SU-DHL-6 (cell line): ENCODE results near the gene PLPP7.
A peak's percentile ranks its signal among the peaks of the same experiment; 100 is the strongest.

Experiments used
- EZH2phosphoT487 ChIP-seq: fragments of 200-600 bp; sonication (generic), shearing (Covaris generic); conservative IDR thresholded peaks from 2 replicates; pipeline ENCODE4 v1.6.1; 2018; ENCODE audit warnings: mild to moderate bottlenecking, antibody characterized with exemption, low read length, moderate library complexity, mixed read lengths
- TF ChIP-seq, protein P1 (sequence below): fragments of 200-600 bp; sonication (generic); IDR thresholded peaks from one replicate; pipeline ENCODE4 v1.5.1; 2017; ENCODE audit warnings: antibody characterized with exemption, mild to moderate bottlenecking, low read length, moderate library complexity; ENCODE audit not compliant: insufficient read depth, poor library complexity, severe bottlenecking

GRCh38 chr9:131349881-131350563 is 60.5 kb downstream of the PLPP7 start:
- no peak for TF ChIP-seq EZH2phosphoT487
- TF ChIP-seq, protein P1, sequence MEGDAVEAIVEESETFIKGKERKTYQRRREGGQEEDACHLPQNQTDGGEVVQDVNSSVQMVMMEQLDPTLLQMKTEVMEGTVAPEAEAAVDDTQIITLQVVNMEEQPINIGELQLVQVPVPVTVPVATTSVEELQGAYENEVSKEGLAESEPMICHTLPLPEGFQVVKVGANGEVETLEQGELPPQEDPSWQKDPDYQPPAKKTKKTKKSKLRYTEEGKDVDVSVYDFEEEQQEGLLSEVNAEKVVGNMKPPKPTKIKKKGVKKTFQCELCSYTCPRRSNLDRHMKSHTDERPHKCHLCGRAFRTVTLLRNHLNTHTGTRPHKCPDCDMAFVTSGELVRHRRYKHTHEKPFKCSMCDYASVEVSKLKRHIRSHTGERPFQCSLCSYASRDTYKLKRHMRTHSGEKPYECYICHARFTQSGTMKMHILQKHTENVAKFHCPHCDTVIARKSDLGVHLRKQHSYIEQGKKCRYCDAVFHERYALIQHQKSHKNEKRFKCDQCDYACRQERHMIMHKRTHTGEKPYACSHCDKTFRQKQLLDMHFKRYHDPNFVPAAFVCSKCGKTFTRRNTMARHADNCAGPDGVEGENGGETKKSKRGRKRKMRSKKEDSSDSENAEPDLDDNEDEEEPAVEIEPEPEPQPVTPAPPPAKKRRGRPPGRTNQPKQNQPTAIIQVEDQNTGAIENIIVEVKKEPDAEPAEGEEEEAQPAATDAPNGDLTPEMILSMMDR, result peak; percentile 75
